ENCODE measurements around the gene RANGRF.
A peak's percentile ranks its signal among the peaks of the same experiment; 100 is the strongest.

The RANGRF gene

DNA sequence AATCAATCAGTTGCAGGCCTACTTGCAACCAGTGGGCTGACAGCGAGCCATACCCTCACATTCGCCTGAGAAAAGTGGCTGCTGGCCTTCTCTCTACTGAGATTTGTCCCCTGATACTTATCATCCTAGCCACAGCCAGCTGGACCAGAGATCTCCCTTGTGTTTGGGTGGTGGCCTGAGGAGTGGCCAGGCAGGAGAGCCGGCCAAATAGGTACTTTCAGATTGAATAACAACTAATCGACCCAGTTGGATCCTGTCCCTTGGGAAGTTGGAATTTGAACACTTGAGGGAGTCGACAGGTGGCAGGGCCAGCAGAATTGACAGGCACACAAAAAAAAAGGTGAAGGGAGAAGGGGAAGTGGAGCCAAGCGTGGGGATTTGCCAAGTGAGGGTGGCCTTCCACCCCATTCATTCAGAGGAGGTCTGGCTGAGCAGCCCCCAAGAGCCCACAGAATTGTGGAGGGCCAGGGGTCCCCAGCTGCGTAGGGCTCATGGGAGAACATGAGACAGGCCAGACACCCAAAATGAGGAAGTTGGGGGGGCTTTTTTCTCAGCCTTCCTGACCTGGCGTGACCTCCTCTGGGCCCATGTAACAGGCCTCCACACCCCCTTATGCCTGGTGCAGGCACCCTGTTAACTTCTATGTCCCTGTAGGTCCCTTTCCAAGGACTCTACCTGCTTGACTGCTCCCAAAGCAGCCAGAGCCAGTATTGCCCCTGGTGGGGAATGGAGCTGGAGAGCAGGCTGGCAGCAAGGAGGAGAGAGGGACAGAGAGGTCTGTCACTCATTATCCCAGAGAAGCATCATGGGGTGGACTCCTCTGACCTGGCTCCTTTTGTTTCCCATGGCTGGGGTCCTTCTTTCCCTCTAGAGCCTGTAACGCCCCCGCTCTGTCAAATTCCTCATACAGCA is 2.9 kb upstream of the RANGRF start:
- Histone ChIP-seq H3K4me1 (peaks cover 6% of the 10 kb centered on the region; the same call in 1 of the 2 replicates), H3K9me3 (no peaks in the 10 kb centered on the region), H3K27me3 (ENCODE audit: low read depth) (no peaks in the 10 kb centered on the region), H3K4me3 (no peak overlapping the region), H3K36me3 (replicated peaks) (no peaks in the 10 kb centered on the region; the same call in 1 of the 2 replicates)
- no peak for DNase-seq (ENCODE audit: low spot score in 2 of 2)
- in situ Hi-C loops (cut with MboI; ENCODE audit: low sequenced_read_pairs), result no loop called here

DNA sequence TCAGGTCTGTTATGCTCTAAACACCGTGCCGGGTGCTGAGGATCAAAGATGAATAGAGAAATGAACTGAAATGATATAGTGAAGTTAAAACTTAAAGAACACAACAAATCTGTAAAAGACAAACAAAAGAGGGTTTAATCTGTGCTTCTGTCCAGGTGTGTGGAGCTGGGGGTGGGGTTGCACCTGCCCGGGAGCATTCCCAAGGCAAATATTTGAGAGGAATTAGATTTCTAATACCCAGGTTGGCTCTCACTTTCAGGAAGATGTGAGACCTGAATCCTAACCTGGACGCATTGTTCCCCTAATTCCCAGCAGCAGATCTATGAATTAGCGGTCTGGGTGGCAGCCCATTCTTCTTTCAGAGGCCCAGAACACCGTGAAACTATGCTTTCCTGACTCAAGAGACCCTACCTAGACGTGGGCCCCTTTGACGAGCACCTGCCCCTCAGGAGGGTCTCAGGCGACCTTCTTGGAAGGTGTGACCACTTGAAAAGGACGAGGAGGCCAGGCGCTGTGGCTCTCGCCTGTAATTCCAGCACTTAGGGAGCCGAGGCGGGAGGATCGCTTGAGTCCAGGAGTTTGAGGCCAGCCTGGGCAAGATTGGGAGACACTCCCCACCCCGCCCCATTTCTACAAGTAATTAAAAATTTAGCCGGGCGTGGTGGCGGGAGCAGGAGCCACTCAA is 677 bp upstream of the RANGRF start:
- Histone ChIP-seq H3K36me3 (replicated peaks) (no peaks in the 10 kb centered on the region; the same call in 1 of the 2 replicates), H3K4me1 (peaks cover 10% of the 10 kb centered on the region), H3K9me3 (no peaks in the 10 kb centered on the region), H3K4me3 (peak overlapping the region; percentile 75), H3K27me3 (ENCODE audit: low read depth) (no peaks in the 10 kb centered on the region)
- DNase-seq (ENCODE audit: low spot score in 2 of 2), result peak in 1 of 2 experiments; percentile 68
- in situ Hi-C loops (cut with MboI; ENCODE audit: low sequenced_read_pairs), result no loop called here

DNA sequence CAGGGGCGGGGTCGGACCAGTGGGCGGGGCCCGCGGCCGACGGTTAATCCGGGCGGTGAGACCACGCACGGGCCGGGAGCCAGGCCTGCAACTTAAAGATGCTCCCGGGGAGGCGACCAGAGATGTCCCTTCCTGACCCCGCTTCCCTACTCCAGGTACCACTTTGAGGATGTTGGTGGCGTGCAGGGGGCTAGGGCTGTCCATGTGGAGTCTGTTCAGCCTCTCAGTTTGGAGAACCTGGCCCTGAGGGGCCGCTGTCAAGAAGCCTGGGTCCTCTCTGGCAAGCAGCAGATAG is 580 bp downstream of the RANGRF start:
- Histone ChIP-seq H3K4me1 (peaks cover 11% of the 10 kb centered on the region), H3K36me3 (replicated peaks) (no peaks in the 10 kb centered on the region; the same call in 1 of the 2 replicates), H3K27me3 (ENCODE audit: low read depth) (no peaks in the 10 kb centered on the region), H3K4me3 (peak overlapping the region; percentile 75), H3K9me3 (no peaks in the 10 kb centered on the region)
- in situ Hi-C loops (cut with MboI; ENCODE audit: low sequenced_read_pairs), result no loop called here
- DNase-seq (ENCODE audit: low spot score in 2 of 2), result peak; percentile 76 to 90

DNA sequence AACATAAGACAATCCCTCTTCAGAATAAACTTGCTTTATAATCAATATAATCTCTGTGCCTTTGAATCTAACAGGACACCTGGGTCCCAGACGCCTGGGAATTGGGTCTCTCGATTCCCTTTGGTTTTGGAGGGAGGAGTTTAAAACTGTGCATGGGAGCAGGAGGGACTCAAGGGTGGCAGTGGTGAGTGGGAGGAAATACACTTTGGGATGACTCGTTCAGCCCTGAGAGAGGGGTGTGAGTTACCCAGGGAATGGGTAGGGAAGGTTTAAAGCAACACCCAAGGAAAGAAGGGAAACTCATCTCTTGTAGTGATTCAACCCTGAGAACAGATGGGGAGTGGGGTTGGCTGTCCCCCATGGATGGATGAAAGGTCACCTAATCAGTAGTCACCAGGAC is 1.6 kb downstream of the RANGRF start:
- in situ Hi-C loops (cut with MboI; ENCODE audit: low sequenced_read_pairs), result no loop called here
- DNase-seq (ENCODE audit: low spot score in 2 of 2), result no peak
- Histone ChIP-seq H3K9me3 (no peaks in the 10 kb centered on the region), H3K27me3 (ENCODE audit: low read depth) (no peaks in the 10 kb centered on the region), H3K4me1 (peaks cover 18% of the 10 kb centered on the region), H3K4me3 (no peak overlapping the region), H3K36me3 (replicated peaks) (no peaks in the 10 kb centered on the region; the same call in 1 of the 2 replicates)

DNA sequence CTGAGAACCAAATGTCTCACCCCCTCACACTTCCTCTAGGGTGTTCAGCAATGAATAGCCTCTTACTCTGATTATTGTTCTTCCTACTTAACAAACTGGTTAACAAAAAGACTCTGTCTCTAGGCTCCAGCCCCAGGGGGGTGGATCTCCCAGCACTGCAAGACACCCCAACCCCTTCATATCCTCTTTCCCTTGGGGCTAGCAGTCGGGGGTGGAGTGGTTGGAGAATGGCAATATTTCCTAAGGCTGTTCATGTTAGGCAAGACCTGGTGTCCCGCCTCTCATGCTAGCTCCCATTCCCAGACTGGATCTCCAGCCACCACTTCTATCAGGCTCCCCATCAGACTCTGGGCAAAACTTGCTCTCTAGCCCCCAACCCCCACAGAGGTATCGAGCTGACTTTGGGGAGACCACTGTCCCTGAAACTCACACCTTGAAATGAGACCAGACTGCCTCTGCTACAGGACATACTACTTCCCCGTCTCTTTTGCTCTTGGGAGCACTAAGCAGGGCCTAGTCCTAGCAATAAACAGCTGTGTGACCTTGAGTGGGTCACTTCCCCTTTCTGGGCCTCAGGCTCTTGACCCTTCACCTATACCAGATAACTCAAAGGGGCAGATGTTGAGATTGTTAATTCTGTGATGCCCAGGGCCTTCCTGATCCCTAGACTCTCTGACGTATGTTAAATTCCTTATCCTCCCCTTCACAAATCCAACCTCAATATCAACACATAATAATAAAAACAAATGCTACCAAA is 4.3 kb downstream of the RANGRF start:
- no peaks in the 10 kb centered on the region; the same call in 1 of the 2 replicates for H3K36me3 ChIP-seq (replicated peaks)
- in situ Hi-C loops (cut with MboI; ENCODE audit: low sequenced_read_pairs), result no loop called here
- no peaks in the 10 kb centered on the region for H3K9me3 ChIP-seq
- no peak overlapping the region for H3K4me3 ChIP-seq
- no peak for DNase-seq (ENCODE audit: low spot score in 2 of 2)
- H3K27me3 ChIP-seq (ENCODE audit: low read depth), result no peaks in the 10 kb centered on the region
- H3K4me1 ChIP-seq, result peaks cover 25% of the 10 kb centered on the region

DNA sequence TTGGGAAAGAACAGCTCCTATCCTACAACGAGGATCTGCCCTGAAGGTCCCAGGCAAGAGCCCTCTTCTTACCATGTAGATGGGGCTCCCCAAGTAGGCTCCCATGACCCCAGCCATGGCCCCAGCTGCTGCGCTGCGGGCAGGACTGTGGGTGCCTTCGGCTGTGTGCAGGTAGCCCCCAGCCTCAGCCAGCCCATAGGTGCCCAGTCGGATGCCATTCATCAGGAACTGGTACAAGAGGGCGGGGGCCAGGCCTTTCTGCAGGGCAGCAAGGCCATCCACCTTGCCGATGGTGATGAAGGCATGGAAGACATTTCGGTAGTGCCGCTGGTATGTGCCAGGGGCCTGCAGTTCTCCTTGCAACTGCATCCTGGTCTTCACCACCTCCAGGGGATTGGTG is 5.9 kb downstream of the RANGRF start:
- no peaks in the 10 kb centered on the region for H3K9me3 ChIP-seq
- H3K4me3 ChIP-seq, result no peak overlapping the region
- in situ Hi-C loops (cut with MboI; ENCODE audit: low sequenced_read_pairs), result no loop called here
- H3K4me1 ChIP-seq, result peaks cover 20% of the 10 kb centered on the region
- no peak for DNase-seq (ENCODE audit: low spot score in 2 of 2)
- no peaks in the 10 kb centered on the region; the same call in 1 of the 2 replicates for H3K36me3 ChIP-seq (replicated peaks)
- no peaks in the 10 kb centered on the region for H3K27me3 ChIP-seq (ENCODE audit: low read depth)

DNA sequence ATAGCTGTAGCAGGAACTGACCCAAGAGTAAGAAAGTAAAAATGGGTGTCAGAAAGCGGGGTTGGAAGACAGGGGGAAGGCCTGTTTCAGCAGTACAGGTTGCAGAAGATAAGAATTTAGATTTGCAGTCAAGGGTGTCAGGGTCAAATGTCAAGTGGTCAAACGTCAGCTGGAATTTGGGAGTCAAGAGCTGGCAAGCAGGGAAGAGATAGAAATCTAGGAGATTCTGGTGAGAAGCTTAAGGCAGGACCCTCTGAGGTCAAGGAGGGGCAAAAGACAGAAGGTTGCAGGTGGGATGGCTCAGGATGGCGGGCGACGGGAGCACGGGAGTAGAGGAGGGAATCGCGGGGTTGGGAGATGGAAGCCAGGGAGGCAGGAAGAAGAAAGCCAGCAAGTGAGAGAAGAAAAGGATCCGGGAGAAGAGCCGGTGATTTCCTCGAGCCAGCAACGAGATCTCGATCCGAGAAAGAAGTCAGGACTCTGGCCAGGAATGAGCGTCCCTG is 6.4 kb downstream of the RANGRF start:
- Histone ChIP-seq H3K27me3 (ENCODE audit: low read depth) (no peaks in the 10 kb centered on the region), H3K36me3 (replicated peaks) (no peaks in the 10 kb centered on the region), H3K4me1 (peaks cover 20% of the 10 kb centered on the region), H3K4me3 (peak overlapping the region; percentile 69), H3K9me3 (no peaks in the 10 kb centered on the region)
- in situ Hi-C loops (cut with MboI; ENCODE audit: low sequenced_read_pairs), result no loop called here
- no peak for DNase-seq (ENCODE audit: low spot score in 2 of 2)

DNA sequence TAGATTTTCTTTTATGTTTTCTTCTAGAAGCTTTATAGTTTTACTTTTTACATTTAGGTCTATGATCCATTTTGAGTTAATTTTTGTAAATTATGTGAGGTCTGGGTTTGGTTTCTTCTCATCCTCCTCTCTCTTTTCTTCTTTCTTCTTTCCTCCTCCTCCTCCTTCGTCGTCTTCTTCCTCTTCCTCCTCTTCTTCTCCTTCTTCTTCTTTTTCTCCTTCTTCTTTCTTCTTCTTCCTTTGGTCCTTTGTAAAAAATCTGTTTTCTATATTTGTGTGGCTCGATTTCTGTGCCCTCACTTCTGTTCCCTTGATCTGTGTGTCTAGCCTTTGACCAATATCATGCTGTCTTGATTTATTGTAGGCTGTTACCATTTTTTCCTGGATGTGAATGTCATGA is 11.8 kb downstream of the RANGRF start:
- in situ Hi-C loops (cut with MboI; ENCODE audit: low sequenced_read_pairs), result no loop called here

DNA sequence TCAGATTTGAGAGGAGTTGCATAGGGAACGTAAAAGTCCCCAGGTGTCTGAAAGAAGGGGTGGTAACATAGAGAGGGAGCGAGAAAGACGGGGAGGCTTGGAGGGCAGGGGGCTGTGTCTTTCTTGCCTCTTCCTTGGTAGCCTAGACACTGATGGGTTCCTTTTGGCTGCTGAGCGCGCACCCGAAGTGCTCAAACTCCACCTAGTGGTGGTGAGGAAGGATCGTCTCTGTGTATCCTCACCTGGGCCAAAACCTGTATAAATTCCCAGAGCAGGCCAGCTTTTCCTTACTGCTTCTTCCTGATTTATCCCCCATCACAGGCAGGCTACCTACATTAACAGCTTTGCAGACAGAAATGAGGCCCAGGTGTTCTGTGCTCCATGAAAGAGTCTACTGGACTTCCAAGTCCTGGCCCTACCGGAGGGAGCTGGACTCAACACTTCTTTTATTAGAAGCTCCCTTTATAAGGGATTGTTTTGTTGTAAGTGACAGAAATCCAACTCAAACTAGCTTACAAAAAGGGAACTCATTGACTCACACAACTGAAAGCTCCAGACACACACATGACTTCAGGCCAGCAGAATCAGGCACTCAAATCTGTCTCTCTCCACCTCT is 12.3 kb downstream of the RANGRF start:
- no peak overlapping the region for H3K4me3 ChIP-seq
- peaks cover 8% of the 10 kb centered on the region for H3K4me1 ChIP-seq
- no peaks in the 10 kb centered on the region for H3K9me3 ChIP-seq
- H3K27me3 ChIP-seq (ENCODE audit: low read depth), result no peaks in the 10 kb centered on the region
- in situ Hi-C loops (cut with MboI; ENCODE audit: low sequenced_read_pairs), result no loop called here
- DNase-seq (ENCODE audit: low spot score in 2 of 2), result peak; percentile 66 to 71
- H3K36me3 ChIP-seq (replicated peaks), result no peaks in the 10 kb centered on the region

More for the DNA sequence above, 11.8 kb downstream of the RANGRF start:
- no peak for DNase-seq (ENCODE audit: low spot score in 2 of 2)
- no peak overlapping the region for H3K4me3 ChIP-seq
- no peaks in the 10 kb centered on the region for H3K36me3 ChIP-seq (replicated peaks)
- H3K27me3 ChIP-seq (ENCODE audit: low read depth), result no peaks in the 10 kb centered on the region
- H3K4me1 ChIP-seq, result peaks cover 8% of the 10 kb centered on the region
- H3K9me3 ChIP-seq, result no peaks in the 10 kb centered on the region

DNA sequence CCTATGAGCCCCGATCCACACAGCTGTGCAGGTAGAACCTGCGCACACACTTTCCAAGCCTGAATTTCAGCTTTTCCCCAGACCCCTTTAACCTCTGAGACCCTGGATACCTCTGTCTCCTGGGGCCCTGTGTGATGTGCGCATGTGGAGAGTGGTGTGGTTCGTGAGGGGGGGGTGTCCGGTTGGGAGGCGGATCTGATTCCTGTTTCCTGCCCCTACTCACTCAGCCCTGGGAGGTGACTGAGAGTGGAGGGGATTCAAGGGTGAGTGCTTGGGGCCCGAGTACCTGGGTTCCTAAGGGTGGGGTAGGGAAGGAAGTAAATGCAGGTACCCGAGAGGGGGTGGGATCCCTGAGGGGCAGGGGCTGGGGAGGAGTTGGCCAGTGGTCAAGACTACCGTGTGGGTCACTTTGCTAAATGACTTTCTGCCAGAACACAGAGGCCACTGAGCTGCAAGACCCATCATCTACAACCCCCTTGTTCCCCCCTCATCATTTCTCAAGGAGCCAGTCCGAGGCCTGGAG is 22.2 kb downstream of the RANGRF start:
- DNase-seq (ENCODE audit: low spot score in 2 of 2), result no peak

DNA sequence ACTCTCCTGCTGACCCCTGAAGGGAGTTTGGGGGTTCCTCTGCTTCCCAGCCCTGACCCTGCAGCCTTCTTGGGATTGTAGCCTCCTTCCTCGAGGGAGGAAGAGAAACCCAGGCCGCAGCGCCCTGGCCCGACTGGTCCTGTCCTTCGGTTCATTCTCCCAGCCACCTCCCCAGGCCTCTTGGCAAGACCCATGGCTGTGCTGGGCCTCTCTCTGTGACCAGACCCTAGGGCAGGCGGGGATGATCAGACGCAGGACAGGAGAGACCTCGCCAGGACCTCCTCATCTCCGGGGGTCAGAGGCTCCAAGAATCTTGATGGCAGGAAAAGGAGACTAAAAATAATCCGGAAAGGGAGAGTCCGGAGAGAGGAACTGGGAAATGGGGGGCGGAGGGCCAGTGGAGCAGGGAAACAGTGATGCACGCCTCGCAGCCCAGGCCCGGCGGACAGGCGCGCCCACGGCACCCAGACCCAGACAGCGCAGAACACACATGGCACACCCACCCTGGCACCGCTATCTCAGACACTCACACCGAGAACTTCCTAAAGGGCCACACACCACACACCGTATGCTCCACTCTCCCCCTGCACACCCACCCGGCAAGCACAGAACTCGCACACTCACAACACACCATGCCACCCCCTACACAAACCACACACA is 22.8 kb downstream of the RANGRF start:
- H3K27me3 ChIP-seq (ENCODE audit: low read depth), result 0 out of 2 replicates have a peak, but pooled peaks cover 4% of the 10 kb centered on the region

More for the DNA sequence above, 22.2 kb downstream of the RANGRF start:
- H3K36me3 ChIP-seq (replicated peaks), result no peaks in the 10 kb centered on the region
- no peaks in the 10 kb centered on the region for H3K4me1 ChIP-seq
- in situ Hi-C loops (cut with MboI; ENCODE audit: low sequenced_read_pairs), result no loop called here
- H3K4me3 ChIP-seq, result no peak overlapping the region
- H3K27me3 ChIP-seq (ENCODE audit: low read depth), result 0 out of 2 replicates have a peak, but pooled peaks cover 4% of the 10 kb centered on the region
- no peaks in the 10 kb centered on the region for H3K9me3 ChIP-seq

DNA sequence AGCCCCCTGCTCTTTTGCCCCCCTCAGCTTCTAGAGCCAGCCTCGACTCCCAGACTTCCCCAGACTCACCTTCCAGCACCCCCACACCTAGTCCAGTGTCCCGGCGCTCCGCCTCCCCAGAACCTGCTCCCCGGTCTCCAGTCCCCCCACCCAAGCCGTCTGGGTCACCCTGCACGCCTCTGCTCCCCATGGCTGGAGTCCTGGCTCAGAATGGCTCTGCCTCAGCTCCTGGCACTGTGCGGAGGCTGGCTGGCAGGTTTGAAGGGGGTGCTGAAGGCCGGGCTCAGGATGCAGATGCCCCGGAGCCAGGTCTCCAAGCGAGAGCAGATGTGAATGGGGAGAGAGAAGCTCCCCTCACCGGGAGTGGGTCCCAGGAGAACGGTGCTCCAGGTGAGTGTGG is 23.8 kb downstream of the RANGRF start:
- no peaks in the 10 kb centered on the region for H3K4me1 ChIP-seq
- in situ Hi-C loops (cut with MboI; ENCODE audit: low sequenced_read_pairs), result no loop called here
- DNase-seq (ENCODE audit: low spot score in 2 of 2), result no peak
- no peaks in the 10 kb centered on the region for H3K9me3 ChIP-seq
- no peaks in the 10 kb centered on the region for H3K36me3 ChIP-seq (replicated peaks)
- no peak overlapping the region for H3K4me3 ChIP-seq
- 0 out of 2 replicates have a peak, but pooled peaks cover 4% of the 10 kb centered on the region for H3K27me3 ChIP-seq (ENCODE audit: low read depth)

More for the DNA sequence above, 22.8 kb downstream of the RANGRF start:
- no peaks in the 10 kb centered on the region for H3K9me3 ChIP-seq
- H3K36me3 ChIP-seq (replicated peaks), result no peaks in the 10 kb centered on the region
- H3K4me1 ChIP-seq, result no peaks in the 10 kb centered on the region
- H3K4me3 ChIP-seq, result no peak overlapping the region
- no peak for DNase-seq (ENCODE audit: low spot score in 2 of 2)
- in situ Hi-C loops (cut with MboI; ENCODE audit: low sequenced_read_pairs), result no loop called here
